Chondrocyte (in vitro differentiated cells): ENCODE measurements around the gene DVL2. TPM values are rescaled to one million over a fixed set of nuclear protein-coding genes. Genes with fewer than 3 reads are reported as not detected.
A peak's percentile ranks its signal among the peaks of the same experiment; 100 is the strongest.

Experiments used
- DNase-seq: peaks from one replicate; pipeline ENCODE4 v3.0.0; 2021; ENCODE audit warnings: mixed read lengths, low spot score
- H3K27ac Mint-ChIP-seq: one replicate; pipeline ENCODE4 v1.8.0; 2021; ENCODE audit warnings: mild to moderate bottlenecking, moderate library complexity, mixed read lengths; ENCODE audit not compliant: unreplicated experiment
- H3K27me3 Mint-ChIP-seq: 2 replicates; pipeline ENCODE4 v1.8.0; 2021; ENCODE audit warnings: low read depth, mixed read lengths
- H3K36me3 Mint-ChIP-seq: 2 replicates; pipeline ENCODE4 v1.8.0; 2021; ENCODE audit warnings: low read depth, mixed read lengths
- H3K4me1 Mint-ChIP-seq: 2 replicates; pipeline ENCODE4 v1.8.0; 2021; ENCODE audit warnings: low read depth, mild to moderate bottlenecking, mixed read lengths
- H3K4me3 Mint-ChIP-seq: one replicate; pipeline ENCODE4 v1.8.0; 2021; ENCODE audit warnings: mild to moderate bottlenecking, moderate library complexity, mixed read lengths; ENCODE audit not compliant: unreplicated experiment
- H3K9me3 Mint-ChIP-seq: 2 replicates; pipeline ENCODE4 v1.8.0; 2021; ENCODE audit warnings: low read depth, mixed read lengths
- CTCF ChIP-seq: fragments of 200-600 bp; sonication (generic); IDR thresholded peaks from 2 replicates; pipeline ENCODE4 v1.5.0; 2021; ENCODE audit warnings: antibody characterized with exemption, mild to moderate bottlenecking, moderate library complexity
- total RNA-seq: library from RNA; stranded (reverse); gene quantifications from 3 replicates; pipeline ENCODE4 v1.2.1, GENCODE V29; 2021

The DVL2 gene
- total RNA-seq, 1 donor from 2014 or later: 58.8 TPM

GRCh38 chr17:7228920-7229319 is 5.4 kb downstream of the DVL2 start:
- no peak overlapping the region for H3K4me3 Mint-ChIP-seq
- no peaks in the 10 kb centered on the region for H3K9me3 Mint-ChIP-seq
- no peak overlapping the region for H3K27ac Mint-ChIP-seq
- peaks cover 39% of the 10 kb centered on the region for H3K4me1 Mint-ChIP-seq
- H3K36me3 Mint-ChIP-seq: peaks cover 20% of the 10 kb centered on the region
- no peak for TF ChIP-seq CTCF
- H3K27me3 Mint-ChIP-seq: no peaks in the 10 kb centered on the region
- DNase-seq: no peak

GRCh38 chr17:7226721-7227710 is 7.3 kb downstream of the DVL2 start:
- H3K4me3 Mint-ChIP-seq: no peak overlapping the region
- peak overlapping the region; percentile 8 for H3K27ac Mint-ChIP-seq
- no peaks in the 10 kb centered on the region for H3K27me3 Mint-ChIP-seq
- peaks cover 34% of the 10 kb centered on the region for H3K4me1 Mint-ChIP-seq
- no peak for TF ChIP-seq CTCF
- no peaks in the 10 kb centered on the region for H3K9me3 Mint-ChIP-seq
- no peak for DNase-seq
- H3K36me3 Mint-ChIP-seq: peaks cover 29% of the 10 kb centered on the region

GRCh38 chr17:7225711-7226331 is 8.5 kb downstream of the DVL2 start:
- TF ChIP-seq CTCF: no peak
- peaks cover 31% of the 10 kb centered on the region for H3K36me3 Mint-ChIP-seq
- H3K27ac Mint-ChIP-seq: no peak overlapping the region
- H3K9me3 Mint-ChIP-seq: no peaks in the 10 kb centered on the region
- H3K27me3 Mint-ChIP-seq: no peaks in the 10 kb centered on the region
- peaks cover 41% of the 10 kb centered on the region for H3K4me1 Mint-ChIP-seq
- no peak for DNase-seq
- H3K4me3 Mint-ChIP-seq: no peak overlapping the region

- TF ChIP-seq CTCF: no peak
- H3K4me1 Mint-ChIP-seq: peaks cover 44% of the 10 kb centered on the region
- peaks cover 29% of the 10 kb centered on the region for H3K36me3 Mint-ChIP-seq
- H3K4me3 Mint-ChIP-seq: no peak overlapping the region
- H3K9me3 Mint-ChIP-seq: no peaks in the 10 kb centered on the region
- no peaks in the 10 kb centered on the region for H3K27me3 Mint-ChIP-seq
- H3K27ac Mint-ChIP-seq: peak overlapping the region; percentile 80
- no peak for DNase-seq
Measured at GRCh38 chr17:7224661-7225111, 9.6 kb downstream of the DVL2 start.

- Mint-ChIP-seq H3K9me3 (no peaks in the 10 kb centered on the region), H3K4me3 (no peak overlapping the region), H3K27ac (peak overlapping the region; percentile 83), H3K4me1 (peaks cover 50% of the 10 kb centered on the region), H3K27me3 (no peaks in the 10 kb centered on the region), H3K36me3 (peaks cover 25% of the 10 kb centered on the region)
- no peak for DNase-seq
- TF ChIP-seq CTCF: no peak
Measured at GRCh38 chr17:7224110-7224509, 10.2 kb downstream of the DVL2 start.
